Testis (tissue), 3 donors: Measurements from ENCODE around the gene SNRPA. TPM values are rescaled to one million over a fixed set of nuclear protein-coding genes. Genes with fewer than 3 reads are reported as not detected.

Experiments used
- DNase-seq: peaks from one replicate; pipeline ENCODE4 v3.0.0-alpha.2; 2019
- H3K27ac ChIP-seq, 2 donors: fragments of 200-600 bp; sonication (generic); one replicate each; pipeline ENCODE4 v1.5.1; 2019
- H3K27me3 ChIP-seq: fragments of 200-600 bp; sonication (generic); one replicate; pipeline ENCODE4 v1.5.1; 2019
- H3K36me3 ChIP-seq: fragments of 200-600 bp; sonication (generic); one replicate; pipeline ENCODE4 v1.5.1; 2017; ENCODE audit warnings: low read depth; ENCODE audit errors: missing control alignments
- H3K4me1 ChIP-seq: fragments of 200-600 bp; sonication (generic); one replicate; pipeline ENCODE4 v1.5.1; 2019
- H3K4me3 ChIP-seq, 2 donors: fragments of 200-600 bp; sonication (generic); one replicate each; pipeline ENCODE4 v1.5.1; 2017 to 2019
- H3K9me3 ChIP-seq: fragments of 200-600 bp; sonication (generic); one replicate; pipeline ENCODE4 v1.5.1; 2017
- CTCF ChIP-seq, 3 experiments: fragments of 450-650 bp in 2 of 3; fragments of 200-600 bp in 1 of 3; sonication (generic) in 1 of 3; IDR thresholded peaks; one replicate each; pipeline ENCODE4 v1.5.1; 2016 to 2019; ENCODE audit warnings: antibody characterized with exemption in 3 of 3, mild to moderate bottlenecking in 2 of 3, moderate library complexity in 1 of 3
- POLR2A ChIP-seq: fragments of 450-650 bp; IDR thresholded peaks from one replicate; pipeline ENCODE4 v1.6.1; 2017; ENCODE audit warnings: antibody characterized with exemption, mild to moderate bottlenecking, moderate library complexity
- WGBS, 2 donors: methylation state at CpG; one replicate each; pipeline ENCODE4 v1.1.5; 2018; 5-methylcytosine and 5-hydroxymethylcytosine counted together
- intact Hi-C: fragments of 100-400 bp; cut with DNase I; formaldehyde crosslinking; loops from one replicate; pipeline ENCODE4 v1.15.1; 2023; ENCODE audit warnings: low total_unique reads
- polyA plus RNA-seq: library from polyadenylated mRNA; stranded (reverse); fragments of 350-450 nt; fragmentation: Illumina TruSeq; extraction: RNeasy Lipid Tissue Mini Kit (QIAGEN cat#74804); gene quantifications from one replicate; pipeline ENCODE4 v1.2.3, GENCODE V29; 2014; ENCODE audit warnings: low read depth, low replicate concordance; ENCODE audit not compliant: insufficient read depth
- total RNA-seq, 2 donors: library from RNA; depleted of rRNA; stranded (reverse); fragments of >200 nt; gene quantifications; one replicate each; pipeline ENCODE4 v1.2.3, GENCODE V29; 2016

Gene SNRPA
- total and polyA plus RNA-seq, 3 donors from 2014 or later: 67.8 to 91.5 (median 89.8) TPM

GRCh38 chr19:40752257-40752781 is 1.3 kb downstream of the SNRPA start:
- intact Hi-C loops: no loop called here
- WGBS, 2 donors: 58 to 74% methylated on average over 12 of the region's 12 CpGs
- Histone ChIP-seq H3K4me3 (peak overlapping the region; percentile 67 to 89), H3K27me3 (no peaks in the 10 kb centered on the region), H3K4me1 (peaks cover 19% of the 10 kb centered on the region), H3K36me3 (no peaks in the 10 kb centered on the region), H3K9me3 (no peaks in the 10 kb centered on the region), H3K27ac (no peak overlapping the region)
- no peak for TF ChIP-seq POLR2A
- no peak for TF ChIP-seq CTCF (IDR thresholded peaks at IDR 0.05)
- DNase-seq: no peak

DNA sequence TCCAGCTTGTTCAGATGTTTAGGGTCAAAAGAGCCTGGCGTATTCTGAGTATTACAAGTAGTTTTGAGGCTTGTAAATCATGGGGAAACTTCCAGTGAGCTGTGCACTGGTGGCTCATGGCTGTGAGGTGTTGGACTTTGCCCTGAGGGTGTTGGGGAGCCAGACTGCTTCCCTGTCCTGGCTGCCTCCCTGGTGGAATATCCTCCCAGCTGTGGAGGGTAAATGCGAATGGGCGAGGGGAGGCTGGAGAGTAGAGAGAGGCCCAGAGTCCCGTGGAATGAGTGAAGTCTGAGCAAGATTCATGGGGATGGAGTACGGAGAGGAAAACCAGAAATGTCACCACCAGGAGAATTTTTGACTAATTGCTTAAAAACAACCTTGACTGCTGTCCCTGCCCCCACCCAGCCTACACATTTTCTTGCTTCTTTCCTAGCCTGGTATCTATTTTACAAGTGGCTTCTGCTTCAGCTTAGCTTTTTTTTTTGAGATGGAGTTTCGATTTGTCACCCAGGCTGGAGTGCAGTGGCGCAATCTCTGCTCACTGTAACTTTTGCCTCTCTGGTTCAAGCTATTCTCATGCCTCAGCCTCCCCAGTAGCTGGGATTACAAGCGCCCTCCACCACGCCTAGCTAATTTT is 3.7 kb downstream of the SNRPA start:
- WGBS, 2 donors: 77 to 84% methylated on average over 9 of the region's 9 CpGs
- DNase-seq: no peak
- no peaks in the 10 kb centered on the region for H3K9me3 ChIP-seq
- no peaks in the 10 kb centered on the region for H3K36me3 ChIP-seq
- H3K27ac ChIP-seq: no peak overlapping the region
- TF ChIP-seq POLR2A (no peak), CTCF (IDR thresholded peaks at IDR 0.05) (no peak)
- peaks cover 12% of the 10 kb centered on the region for H3K4me1 ChIP-seq
- no peaks in the 10 kb centered on the region for H3K27me3 ChIP-seq
- intact Hi-C loops: no loop called here
- no peak overlapping the region for H3K4me3 ChIP-seq

GRCh38 chr19:40755248-40755624 is 4.2 kb downstream of the SNRPA start:
- intact Hi-C loops: no loop called here
- DNase-seq: no peak
- H3K27me3 ChIP-seq: no peaks in the 10 kb centered on the region
- H3K9me3 ChIP-seq: no peaks in the 10 kb centered on the region
- WGBS, 2 donors: 84 to 89% methylated on average over 3 of the region's 3 CpGs
- TF ChIP-seq POLR2A: no peak
- no peak for TF ChIP-seq CTCF (IDR thresholded peaks at IDR 0.05)
- peaks cover 10% of the 10 kb centered on the region for H3K4me1 ChIP-seq
- H3K4me3 ChIP-seq: no peak overlapping the region
- H3K36me3 ChIP-seq: no peaks in the 10 kb centered on the region
- no peak overlapping the region for H3K27ac ChIP-seq

DNA sequence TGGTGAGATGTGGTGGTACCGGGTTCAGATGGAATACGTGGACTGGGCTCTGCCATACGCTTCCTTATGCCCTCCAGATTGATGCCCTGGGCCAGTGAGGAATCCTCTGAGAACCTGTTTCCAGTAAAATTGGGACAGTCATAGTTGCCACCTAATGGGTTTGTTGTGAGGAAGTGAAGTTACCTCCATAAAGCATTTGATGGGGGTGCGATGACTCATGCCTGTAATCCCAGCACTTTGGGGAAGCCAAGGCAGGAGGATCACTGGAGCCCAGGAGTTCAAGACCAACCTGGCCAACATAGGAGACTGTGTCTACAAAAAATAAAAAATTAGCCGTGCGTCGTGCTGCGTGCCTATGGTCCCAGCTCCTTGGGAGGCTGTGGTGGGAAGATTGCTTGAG is 4.8 kb downstream of the SNRPA start:
- 96 to 98% methylated on average over 8 of the region's 8 CpGs for WGBS, 2 donors
- Histone ChIP-seq H3K9me3 (no peaks in the 10 kb centered on the region), H3K27me3 (no peaks in the 10 kb centered on the region), H3K27ac (no peak overlapping the region), H3K4me1 (peaks cover 10% of the 10 kb centered on the region), H3K36me3 (no peaks in the 10 kb centered on the region), H3K4me3 (no peak overlapping the region)
- no peak for TF ChIP-seq CTCF (IDR thresholded peaks at IDR 0.05)
- TF ChIP-seq POLR2A: no peak
- DNase-seq: no peak
- intact Hi-C loops: no loop called here
